Erythroblast (primary cell): Measurements from ENCODE around the gene RBM15B.
"Not testable (repeated sequence)": the region's sequence is repeated elsewhere in the genome, so short reads cannot be mapped to it uniquely, and the experiment has no call there.

Experiments
- DNase-seq, 2 experiments: peaks; one replicate each; lab custom pipeline; 2025; lab: John Stamatoyannopoulos, UW
- GATA1 ChIP-seq: IDR thresholded peaks from 2 replicates; pipeline ENCODE4 v1.6.1; 2011; ENCODE audit warnings: low read depth, mild to moderate bottlenecking, control low read depth, low read length, moderate library complexity
- POLR2A ChIP-seq: IDR thresholded peaks from 2 replicates; pipeline ENCODE4 v1.6.1; 2011; ENCODE audit warnings: mild to moderate bottlenecking, low read length

RBM15B gene

GRCh38 chr3:51362476-51362875 lies 28.6 kb upstream of the RBM15B start:
- TF ChIP-seq GATA1 (no peak), POLR2A (no peak)
- no peak for DNase-seq

- DNase-seq: not testable (repeated sequence)
Measured at GRCh38 chr3:51368276-51368675, 22.8 kb upstream of the RBM15B start.

- no peak for TF ChIP-seq GATA1
- TF ChIP-seq POLR2A: no peak
- peak; percentile 49 to 65 for DNase-seq
Measured at GRCh38 chr3:51371943-51372557, 19.0 kb upstream of the RBM15B start.

- TF ChIP-seq POLR2A (no peak), GATA1 (no peak)
- no peak for DNase-seq
Measured at GRCh38 chr3:51373658-51374421, 17.2 kb upstream of the RBM15B start.

- TF ChIP-seq POLR2A: no peak
- TF ChIP-seq GATA1: no peak
- no peak for DNase-seq
Measured at GRCh38 chr3:51374456-51374855, 16.6 kb upstream of the RBM15B start.

GRCh38 chr3:51375136-51375535 lies 15.9 kb upstream of the RBM15B start:
- no peak for DNase-seq
- no peak for TF ChIP-seq GATA1
- no peak for TF ChIP-seq POLR2A

- DNase-seq: no peak
- TF ChIP-seq GATA1 (no peak), POLR2A (no peak)
Measured at GRCh38 chr3:51375571-51375970, 15.5 kb upstream of the RBM15B start.

GRCh38 chr3:51378065-51378464 lies 13.0 kb upstream of the RBM15B start:
- DNase-seq: no peak
- TF ChIP-seq POLR2A (no peak), GATA1 (no peak)

GRCh38 chr3:51378726-51379125 lies 12.4 kb upstream of the RBM15B start:
- TF ChIP-seq GATA1 (no peak), POLR2A (no peak)
- no peak for DNase-seq

GRCh38 chr3:51379301-51379700 lies 11.8 kb upstream of the RBM15B start:
- DNase-seq: no peak
- no peak for TF ChIP-seq GATA1
- TF ChIP-seq POLR2A: no peak

- TF ChIP-seq GATA1 (no peak), POLR2A (no peak)
- DNase-seq: no peak
Measured at GRCh38 chr3:51379746-51380455, 11.2 kb upstream of the RBM15B start.

GRCh38 chr3:51380601-51381332 lies 10.3 kb upstream of the RBM15B start:
- DNase-seq: no peak

GRCh38 chr3:51381333-51381705 lies 9.8 kb upstream of the RBM15B start:
- no peak for DNase-seq
- TF ChIP-seq GATA1: no peak
- TF ChIP-seq POLR2A: no peak

More at GRCh38 chr3:51380601-51381332, 10.3 kb upstream of the RBM15B start:
- TF ChIP-seq GATA1: no peak
- TF ChIP-seq POLR2A: no peak
